HL-60/S4 treated with retinoic acid at 250 ng/mL for 4 days and 3 days (cell line): ENCODE data around the gene PRDM16.

ENCODE experiments used
- in situ Hi-C: fragments of 300-500 bp; cut with MboI; formaldehyde crosslinking; loops from 2 replicates; pipeline ENCODE4 v1.7.0; 2022; ENCODE audit warnings: low sequenced_read_pairs

The PRDM16 gene

DNA sequence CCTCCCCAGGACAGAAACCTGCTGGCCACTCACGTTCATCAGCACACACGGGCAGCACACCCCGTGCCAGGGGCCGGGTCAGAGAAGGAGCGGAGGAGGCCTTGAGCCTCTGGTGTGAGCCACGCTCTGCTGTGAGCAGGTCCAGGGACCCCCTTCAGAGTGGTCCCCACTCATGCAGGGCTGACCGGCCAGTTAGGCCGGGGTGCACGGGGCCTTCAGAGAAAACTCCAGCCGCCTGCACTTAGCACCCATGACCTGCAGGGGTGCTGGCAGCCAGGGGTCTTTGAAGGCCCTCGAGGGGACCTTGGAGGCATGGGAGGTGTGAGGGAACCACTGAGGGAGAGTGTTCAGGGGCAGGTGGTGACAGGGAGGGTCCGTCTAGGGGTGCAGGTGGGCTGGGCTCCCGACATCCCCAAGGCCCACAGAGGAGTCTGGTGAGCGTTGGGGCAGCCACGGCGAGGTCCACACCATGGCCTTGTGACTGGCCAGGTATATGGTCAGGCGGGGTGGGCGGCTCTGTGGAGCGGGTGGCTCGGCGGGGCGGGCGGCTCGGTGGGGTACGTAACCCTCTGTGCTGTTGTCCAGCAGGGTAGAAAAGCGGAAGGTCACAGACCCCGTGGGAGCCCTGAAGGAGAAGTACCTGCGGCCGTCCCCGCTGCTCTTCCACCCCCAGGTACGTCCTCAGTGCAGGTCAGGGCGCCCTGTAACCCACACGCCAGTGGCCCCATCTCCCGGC lies 345.1 kb downstream of the PRDM16 start:
- in situ Hi-C loops: loop anchor here (25.0 kb wide), 1 partner anchor 1002 kb away; the partner anchor contains the start of gene PEX10

DNA sequence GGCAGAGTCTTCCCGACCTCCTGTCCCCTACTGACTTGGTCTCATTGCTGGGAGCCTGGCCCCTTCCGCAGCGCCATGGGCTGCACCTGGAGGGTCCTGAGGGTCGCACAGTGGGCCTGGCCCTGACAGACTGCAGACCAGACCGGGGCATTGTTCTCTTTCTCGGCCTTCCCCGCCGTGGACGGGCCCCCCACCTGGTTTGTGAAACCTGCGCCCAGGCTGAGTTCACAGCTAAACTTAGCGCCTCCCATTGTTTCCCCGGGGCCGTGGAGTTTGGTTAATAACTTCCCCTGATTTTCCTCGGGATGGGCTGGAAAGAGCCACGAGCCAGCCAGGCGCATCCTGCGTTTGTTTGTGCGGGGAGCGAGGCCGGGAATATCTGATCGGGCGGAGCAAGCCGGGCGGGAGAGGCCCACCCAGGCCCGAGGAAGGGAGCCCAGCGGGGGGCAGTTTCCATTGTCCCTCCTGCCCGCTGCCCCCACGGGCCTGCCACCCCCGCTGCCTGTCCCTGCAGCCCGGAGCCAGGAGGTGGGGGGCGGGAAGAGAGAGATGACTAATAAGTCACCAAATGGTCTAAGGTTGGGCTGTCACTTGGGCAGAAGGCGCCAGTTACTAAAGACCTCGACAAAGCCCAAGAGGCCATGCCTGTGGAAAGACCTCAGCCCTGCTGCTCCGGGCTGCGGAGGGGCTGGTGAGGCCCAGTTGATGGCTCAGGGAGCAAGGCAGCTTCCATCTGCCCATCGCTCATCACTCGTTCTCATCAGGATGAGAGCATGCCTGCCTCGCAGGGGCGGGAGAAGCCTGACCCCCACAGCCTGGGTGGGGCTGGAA lies 346.5 kb downstream of the PRDM16 start:
- in situ Hi-C loops: loop anchor here (25.0 kb wide), 1 partner anchor 1003 kb away; the partner anchor contains the start of gene PEX10

DNA sequence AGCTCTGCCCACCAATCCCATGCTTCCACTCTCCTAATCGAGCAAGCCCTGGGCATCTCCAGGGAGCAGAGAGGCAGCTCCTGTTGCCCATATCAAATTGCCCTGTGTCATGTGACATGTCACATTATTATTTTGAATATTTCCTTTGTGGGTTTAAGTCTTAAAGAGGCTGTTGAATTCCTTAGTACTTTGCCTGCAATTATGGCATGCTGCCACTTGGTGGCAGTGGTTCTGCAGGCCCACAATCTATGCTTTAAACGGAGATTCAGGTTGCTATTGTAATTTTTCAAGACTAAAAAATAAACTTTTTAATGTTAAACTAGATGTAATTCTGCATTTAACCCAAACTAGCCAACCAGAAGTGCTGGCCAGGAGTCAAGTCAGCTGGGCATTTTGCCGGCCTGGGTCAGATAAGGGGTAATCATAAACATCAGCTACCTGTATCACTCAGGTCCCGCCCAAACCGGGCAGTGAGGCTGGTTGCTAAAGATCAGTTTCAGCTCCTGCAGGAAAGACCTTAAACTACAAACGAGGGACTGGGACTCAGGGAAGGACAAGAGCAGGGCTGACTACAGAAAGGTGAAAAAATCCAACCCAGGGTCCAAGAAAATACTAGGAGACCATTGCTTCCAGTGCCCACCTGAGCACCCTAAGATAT lies 348.2 kb downstream of the PRDM16 start:
- in situ Hi-C loops: loop anchor here (25.0 kb wide), 1 partner anchor 1005 kb away; the partner anchor contains the start of gene PEX10

DNA sequence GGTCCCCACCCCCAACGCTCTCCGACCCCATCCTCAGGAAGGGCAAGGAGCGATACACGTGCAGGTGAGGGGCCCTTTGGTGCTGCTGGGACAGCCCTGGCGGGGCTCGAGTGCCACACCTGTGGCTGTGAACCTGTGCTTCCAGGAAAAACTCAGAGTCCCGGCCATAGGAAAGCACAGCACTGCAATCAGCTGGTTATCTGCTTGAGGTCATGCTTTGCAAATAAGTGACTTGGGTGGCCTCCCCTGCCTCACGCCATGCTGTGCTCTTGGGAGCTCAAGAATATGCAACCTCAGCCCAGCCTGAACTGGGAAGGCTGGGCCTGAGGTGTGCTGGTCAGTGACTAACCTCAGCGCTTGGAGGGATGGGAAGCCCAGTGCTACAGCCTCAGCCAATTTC lies 348.9 kb downstream of the PRDM16 start:
- in situ Hi-C loops: loop anchor here (25.0 kb wide), 1 partner anchor 1006 kb away; the partner anchor contains the start of gene PEX10

DNA sequence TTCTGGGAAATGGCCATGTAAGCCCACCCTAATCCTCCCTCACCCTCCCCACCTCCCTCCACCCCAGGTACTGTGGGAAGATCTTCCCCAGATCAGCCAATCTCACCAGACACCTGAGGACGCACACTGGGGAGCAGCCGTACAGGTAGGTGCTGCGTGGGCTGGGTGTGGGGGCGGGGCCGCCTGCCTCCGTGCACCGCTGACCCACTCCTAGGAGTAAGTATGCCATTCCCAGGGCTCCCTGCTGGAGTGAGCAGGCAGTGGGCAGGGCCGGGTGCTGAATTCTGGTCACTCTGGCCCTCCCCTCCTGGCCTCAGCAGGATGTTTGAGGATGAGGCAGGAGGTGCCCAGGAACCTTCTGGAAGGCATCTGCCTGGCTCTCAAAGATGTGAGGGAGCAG lies 349.6 kb downstream of the PRDM16 start:
- in situ Hi-C loops: loop anchor here (25.0 kb wide), 1 partner anchor 1006 kb away; the partner anchor contains the start of gene PEX10

DNA sequence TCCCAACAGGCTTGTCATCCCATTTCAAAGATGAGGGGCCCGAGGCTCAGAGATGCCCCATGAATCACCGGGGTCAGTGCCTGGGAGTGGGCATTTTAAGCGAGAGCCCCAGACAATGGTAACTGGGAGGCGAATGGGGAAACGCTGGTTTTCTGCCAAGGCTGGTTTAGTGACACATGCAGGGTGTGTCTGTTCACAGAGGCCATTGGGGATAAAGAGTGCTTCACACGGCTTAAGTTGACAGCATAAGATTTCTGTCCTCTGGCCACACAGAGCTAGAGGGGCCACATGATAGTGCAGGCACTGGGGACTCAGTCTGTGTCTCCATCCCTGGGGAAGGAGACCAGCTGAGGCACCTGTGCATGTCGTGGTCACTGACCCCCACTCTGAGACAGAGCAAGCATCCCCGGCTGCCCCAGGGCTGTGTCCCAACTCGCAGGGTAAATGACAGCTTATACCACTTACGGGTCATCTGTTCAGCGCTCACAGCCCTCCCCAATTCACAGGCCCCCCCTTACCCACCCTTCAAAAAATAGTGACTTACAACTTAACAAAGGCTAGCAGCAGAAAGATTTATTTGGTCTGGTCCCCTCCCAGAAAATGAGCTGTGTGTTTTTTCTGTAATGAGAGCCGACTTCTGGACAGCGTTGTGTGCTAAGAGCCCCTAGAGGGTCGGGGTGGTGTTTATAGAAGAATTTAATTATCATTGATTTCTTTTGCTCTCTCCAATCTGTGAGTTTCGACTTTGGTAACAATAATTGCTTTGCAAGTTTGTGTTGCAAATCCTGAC lies 350.6 kb downstream of the PRDM16 start:
- in situ Hi-C loops: loop anchor here (10.0 to 25.0 kb wide), 2 partner anchors 415 to 1007 kb away; partner anchors contain the start of gene PEX10

DNA sequence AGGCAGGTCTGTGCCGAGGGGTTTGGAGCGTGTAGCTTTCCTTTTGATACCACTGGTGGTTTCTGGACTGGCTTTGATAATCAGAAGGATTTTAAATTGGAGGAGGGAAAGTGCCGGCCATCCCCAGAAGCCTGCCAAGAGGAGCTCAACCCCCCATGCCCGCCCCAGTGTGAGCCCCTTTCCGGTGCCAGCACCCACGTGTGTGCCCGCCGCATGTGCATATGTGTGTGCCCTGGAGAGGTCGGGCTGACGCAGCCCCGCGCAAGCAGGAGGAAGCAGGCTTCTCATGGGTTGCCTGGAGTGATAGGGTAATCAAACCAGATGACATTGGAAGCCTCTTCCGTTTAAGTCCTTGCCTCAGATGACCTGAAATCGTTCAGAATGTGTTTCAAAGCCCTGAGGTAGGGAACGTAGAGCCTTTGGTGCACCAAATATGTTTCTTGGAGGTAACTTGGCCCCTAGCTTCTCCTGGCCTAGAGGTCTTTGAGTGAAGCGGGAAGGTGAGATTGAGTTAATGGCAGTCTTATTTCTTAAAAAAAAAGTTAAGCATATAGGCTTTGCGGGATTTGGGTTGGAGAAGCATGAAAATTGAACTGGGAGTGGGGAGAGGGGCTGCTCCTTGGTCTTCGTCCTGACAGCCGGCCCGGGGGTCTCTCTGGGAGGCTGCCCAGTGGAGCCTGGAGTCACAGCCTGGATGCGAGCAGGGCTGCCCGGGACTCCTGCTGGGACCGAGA lies 351.4 kb downstream of the PRDM16 start:
- in situ Hi-C loops: loop anchor here (10.0 to 25.0 kb wide), 2 partner anchors 416 to 1008 kb away; partner anchors contain the start of gene PEX10

DNA sequence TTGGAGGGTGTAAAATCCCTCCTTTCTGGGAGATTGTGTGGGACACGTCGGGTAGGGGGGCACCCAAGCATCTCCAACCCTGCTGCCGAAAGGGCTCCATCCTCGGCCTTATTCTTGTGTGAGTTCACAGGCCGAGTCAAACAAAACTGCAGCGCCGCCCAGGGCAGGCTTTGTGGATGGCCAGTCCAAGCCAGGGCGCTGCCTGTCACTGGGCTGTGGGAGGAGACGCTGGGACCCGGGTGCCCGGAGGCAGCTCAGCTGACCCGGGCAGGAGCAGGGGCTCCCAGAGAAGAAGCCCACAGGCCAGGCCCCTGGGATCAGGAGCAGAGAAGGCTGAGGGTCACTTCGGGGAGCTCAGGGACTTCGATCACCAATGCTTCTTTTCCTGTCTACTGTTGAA lies 353.6 kb downstream of the PRDM16 start:
- in situ Hi-C loops: loop anchor here (10.0 to 25.0 kb wide), 2 partner anchors 418 to 1010 kb away; partner anchors contain the start of gene PEX10

DNA sequence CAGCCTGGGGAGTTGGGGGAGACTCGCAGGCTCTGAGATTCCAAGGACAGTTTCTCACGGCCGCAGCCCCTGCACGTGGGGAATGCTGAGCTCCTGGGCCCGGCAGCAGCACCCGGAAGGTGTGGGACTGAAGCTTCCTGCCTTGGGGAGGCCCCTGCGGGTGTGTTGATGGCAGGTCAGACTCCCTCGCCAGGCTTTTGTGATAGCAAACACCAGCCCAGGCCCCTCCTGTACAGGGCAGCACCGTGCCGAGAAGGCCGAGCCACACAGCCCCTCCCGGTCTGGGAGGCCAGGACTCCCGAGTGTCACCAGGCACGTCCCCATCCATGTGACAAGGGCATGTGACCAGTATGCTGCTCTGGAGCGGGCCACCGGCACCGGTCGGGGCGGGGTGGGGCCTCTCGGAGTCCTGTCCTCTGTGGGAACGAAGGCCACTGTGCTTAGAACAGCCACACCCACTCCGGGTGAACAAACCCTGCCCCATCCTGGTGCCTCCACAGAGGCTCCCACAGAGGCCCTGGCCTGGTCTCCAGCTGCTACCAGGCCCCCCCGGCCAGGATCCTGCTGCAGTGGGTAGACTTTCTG lies 354.3 kb downstream of the PRDM16 start:
- in situ Hi-C loops: loop anchor here (10.0 to 25.0 kb wide), 2 partner anchors 419 to 1011 kb away; partner anchors contain the start of gene PEX10

DNA sequence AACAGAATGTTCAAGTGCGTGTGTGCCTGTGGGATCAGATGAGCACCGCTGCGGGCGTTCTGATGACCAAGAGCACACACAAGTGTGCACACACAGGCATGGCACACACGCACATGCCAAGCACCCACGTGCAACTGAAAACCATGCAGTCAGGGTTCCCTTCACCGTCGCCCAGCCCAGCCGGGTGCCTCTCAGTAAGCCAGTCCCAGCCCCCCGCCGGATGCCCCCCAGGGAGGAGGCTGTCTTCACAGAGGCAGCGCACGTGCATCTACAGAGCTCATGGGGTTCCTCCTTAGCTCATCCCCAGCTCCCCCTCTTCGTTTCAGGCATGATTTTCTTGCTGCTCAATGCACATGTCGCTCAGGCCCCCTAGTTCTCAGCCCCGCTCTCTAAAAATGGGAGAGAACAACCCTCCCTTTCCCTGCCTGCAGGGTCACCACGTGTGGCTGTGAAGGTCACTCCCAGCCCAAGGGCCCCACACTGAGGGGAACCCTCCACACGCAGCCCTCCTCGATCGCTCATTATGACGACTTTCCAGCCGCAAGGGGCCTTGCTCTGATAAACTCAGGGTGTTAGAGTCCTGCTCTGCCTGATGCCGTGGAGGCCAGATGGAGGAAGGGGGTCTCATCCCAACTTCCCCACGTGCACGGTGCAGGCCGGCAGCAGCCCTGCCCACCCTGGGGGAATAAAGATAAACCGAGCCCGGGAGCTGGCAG lies 355.1 kb downstream of the PRDM16 start:
- in situ Hi-C loops: loop anchor here (10.0 to 25.0 kb wide), 2 partner anchors 419 to 1012 kb away; partner anchors contain the start of gene PEX10

DNA sequence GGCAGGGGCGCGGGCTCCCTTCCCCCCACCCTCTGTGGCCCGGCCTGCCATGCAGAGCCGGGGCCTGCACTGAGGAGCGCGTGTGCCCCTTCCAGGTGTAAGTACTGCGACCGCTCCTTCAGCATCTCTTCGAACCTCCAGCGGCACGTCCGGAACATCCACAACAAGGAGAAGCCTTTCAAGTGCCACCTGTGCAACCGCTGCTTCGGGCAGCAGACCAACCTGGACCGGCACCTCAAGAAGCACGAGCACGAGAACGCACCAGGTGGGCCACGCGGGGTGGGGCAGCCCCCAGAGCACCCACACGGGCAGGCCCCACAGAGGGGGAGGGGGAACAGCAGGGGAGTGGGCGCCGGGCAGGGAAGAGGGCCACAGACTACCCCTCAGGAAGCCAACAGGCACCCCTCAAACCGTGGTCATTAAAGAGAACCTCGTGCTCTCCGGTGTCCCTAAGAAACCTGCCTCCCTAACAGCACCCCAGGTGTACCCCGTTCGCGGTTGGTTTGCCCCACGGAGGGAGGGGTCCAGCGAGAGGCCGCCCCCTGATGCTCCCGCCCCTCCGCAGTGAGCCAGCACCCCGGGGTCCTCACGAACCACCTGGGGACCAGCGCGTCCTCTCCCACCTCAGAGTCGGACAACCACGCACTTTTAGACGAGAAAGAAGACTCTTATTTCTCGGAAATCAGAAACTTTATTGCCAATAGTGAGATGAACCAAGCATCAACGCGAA lies 356.6 kb downstream of the PRDM16 start:
- in situ Hi-C loops: loop anchor here (10.0 kb wide), 1 partner anchor 421 kb away; no protein-coding TSS in a partner anchor

DNA sequence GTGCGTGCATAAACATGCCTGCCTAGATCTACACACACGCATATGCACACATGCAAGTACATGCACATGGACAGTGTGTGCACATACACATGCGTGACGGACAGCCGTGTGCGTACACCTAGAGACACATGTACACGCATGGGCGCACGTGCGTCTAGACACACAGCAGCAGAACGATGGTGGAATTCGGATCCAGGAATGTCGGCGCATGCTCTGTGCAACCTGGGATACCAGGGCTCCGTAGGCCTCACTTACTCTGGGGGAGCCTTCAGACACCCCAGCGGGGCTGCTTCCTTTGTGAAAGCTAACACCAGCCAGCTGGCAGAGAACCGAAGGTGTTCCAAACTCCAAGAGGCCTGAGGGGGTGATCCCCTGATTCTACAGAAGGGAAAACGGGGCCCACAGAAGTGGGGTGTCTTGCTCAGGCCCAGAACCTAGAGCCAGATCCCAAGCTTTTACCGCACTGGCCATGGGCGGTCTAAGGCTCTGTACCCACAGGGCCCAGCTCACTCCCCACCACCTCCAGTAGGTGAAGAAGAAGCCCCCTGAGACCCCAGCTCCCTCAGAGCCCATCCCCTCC lies 358.0 kb downstream of the PRDM16 start:
- in situ Hi-C loops: loop anchor here (10.0 kb wide), 1 partner anchor 422 kb away; no protein-coding TSS in a partner anchor

DNA sequence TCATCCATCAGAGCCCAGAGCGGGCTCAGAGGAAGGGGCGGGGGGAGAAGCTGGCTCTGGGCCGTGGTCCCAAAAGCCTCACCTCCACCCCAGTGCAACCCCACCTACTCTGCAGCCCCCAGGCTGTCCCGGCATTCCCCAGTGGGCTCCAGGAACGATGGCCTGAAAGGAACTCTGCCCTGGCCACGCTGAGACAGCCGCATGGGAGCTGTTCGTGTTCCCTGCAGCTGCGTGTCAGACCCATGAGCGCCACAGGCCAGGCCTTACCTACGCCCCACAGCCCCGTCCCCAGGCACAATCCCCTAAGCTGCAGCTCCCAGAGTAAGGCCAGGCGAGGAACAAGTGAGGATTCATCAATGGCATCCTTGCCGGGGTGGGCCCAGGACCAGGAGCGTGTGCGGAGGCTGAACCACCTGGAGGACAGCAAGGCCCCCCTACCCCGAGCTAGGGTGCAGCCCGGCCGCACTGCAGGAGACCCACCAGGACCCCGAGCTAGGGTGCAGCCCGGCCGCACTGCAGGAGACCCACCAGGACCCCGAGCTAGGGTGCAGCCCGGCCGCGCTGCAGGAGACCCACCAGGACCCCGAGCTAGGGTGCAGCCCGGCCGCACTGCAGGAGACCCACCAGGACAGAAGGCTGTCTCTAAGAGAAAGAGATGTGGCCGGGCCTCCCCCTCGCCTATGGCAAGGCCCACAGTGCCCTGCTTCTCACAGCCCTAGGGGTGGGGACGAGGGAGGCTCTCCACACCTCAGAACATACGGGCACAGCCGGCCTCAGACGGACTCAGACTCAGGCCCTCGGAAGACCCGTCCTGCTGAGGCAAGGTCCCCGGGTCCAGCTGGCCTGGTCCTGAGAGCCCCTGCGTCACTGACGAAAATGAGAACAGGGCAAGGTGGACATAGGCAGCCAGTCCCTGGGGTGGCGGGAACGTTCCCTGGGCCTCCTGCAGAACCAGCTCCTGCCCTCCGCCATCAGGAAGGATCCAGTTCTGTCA lies 359.0 kb downstream of the PRDM16 start:
- in situ Hi-C loops: loop anchor here (10.0 kb wide), 1 partner anchor 423 kb away; no protein-coding TSS in a partner anchor

DNA sequence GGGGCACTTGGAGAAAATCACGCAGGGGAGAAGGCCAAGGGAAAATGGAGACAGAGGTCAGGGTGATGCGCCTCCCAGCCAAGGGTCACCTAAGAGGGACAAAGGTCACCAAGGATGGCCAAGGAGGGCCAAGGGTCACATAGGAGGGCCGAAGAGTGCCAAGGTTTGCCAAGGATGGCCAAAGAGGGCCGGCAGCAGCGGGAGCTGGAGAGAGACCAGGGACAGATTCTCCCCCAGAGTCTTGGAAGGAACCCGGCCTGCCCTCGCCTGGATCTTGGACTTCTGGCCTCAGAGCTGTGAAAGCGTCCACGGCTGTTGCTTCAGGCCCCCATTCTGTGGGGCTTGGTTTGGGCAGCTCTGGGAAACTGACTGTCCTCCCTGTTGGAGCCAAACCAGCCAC lies 359.9 kb downstream of the PRDM16 start:
- in situ Hi-C loops: loop anchor here (10.0 kb wide), 1 partner anchor 424 kb away; no protein-coding TSS in a partner anchor

DNA sequence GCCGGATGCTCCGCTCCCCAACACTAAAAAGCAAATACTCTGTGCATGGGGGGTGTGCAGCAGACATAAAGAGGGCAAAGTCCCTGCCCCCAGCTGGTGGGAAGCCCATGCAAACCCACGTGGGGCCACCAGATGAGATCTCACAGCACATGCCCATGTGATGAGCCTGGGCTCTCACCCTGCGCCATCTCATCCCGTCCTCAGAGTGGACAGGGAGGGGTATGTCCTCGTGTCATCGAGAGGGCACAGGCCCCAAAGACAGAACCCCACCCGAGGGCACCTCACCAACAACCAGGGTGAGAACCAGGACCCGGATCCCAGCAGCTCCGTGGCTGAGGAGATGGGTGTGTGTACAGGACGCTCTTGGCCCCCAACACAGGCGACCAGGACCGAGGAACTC lies 360.3 kb downstream of the PRDM16 start:
- in situ Hi-C loops: loop anchor here (10.0 kb wide), 1 partner anchor 425 kb away; no protein-coding TSS in a partner anchor

DNA sequence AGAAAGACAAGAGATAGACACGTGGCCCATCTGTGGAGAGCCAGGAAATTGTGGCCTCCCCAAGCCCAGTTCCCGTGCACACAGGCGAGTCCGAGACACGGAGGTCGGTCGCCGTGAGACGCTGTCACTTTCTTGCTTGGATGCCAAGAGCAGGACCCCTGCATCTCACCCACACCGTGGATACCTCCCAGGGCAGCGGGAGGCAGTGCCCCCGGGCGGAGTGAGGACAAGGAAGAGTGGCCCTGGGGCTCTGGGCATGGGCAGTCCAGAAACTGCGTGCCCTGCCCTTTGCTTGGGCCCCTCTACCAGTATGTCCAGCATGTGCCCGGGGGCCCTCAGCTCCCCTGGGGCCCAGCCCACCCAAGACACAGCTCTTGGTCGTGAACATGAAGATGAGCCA lies 360.8 kb downstream of the PRDM16 start:
- in situ Hi-C loops: loop anchor here (10.0 kb wide), 1 partner anchor 425 kb away; no protein-coding TSS in a partner anchor
